GM19193 (cell line): ENCODE data around the gene OSBP2.

Experiments
- POLR2A ChIP-seq: IDR thresholded peaks from 4 replicates; pipeline ENCODE4 v1.6.1; 2011; ENCODE audit not compliant: insufficient read depth, insufficient read length; ENCODE audit errors: extremely low read depth

OSBP2 gene

DNA sequence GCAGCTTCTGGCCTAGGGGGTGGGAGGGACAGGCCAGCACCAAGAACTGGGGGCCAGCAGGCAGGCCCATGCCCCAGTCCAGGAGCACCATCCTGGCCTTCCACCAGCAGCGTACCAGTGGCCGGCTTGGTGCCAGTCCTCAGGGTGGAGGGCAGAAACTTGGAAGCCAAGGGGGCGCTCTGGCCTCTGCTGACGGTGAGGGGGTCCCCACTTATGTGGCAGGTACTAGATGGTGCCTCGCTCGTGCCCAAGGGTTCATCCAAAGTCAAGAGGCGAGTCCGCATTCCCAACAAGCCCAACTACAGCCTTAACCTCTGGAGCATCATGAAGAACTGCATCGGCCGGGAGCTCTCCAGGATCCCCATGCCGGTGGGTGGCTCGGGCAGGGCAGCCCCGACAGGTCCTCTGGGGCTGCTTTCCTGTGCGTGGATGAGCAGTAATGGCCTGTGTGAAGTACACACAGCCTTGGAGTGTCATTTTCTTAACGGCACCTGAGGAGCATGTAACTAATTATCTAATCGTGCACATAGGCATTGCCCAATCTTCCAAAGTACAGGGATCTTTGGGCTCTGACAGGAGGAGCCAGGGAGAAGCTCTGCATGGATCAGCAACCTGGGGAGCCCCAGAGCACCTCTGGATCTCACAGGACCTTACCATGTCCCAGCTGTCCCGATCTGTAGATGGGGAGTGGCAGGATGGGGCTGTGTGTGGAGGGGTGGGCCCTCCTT is 194.8 kb downstream of the OSBP2 start:
- no peak for TF ChIP-seq POLR2A

- no peak for TF ChIP-seq POLR2A
Observed at GRCh38 chr22:30889996-30890480, 195.4 kb downstream of the OSBP2 start.

DNA sequence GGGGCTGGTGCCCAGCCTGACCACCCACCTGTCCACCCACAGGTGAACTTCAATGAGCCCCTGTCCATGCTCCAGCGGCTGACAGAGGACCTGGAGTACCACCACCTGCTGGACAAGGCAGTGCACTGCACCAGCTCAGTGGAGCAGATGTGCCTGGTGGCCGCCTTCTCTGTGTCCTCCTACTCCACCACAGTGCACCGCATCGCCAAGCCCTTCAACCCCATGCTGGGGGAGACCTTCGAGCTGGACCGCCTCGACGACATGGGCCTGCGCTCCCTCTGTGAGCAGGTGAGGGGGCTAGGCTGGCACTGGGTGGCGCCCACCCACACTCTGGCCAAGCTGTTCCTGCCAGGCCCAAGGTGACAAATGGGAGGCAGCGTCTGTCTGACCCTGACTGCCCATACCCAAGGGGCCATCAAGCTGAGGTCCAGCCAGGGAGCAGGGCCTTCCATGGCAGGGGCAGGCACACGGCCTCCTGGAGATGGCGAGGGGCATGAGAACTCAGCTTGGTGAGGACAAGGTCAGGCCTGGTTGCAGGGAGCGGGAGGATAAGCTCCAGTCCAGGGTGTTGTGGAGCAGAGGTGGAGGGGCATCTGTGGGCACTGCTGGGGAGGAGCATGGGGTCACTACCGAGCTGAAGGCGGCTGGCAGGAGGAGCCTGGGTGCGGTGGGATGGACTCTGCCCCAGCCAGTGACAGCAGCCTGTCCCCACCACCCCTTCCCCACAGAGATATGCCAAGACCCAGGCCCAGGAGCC is 196.2 kb downstream of the OSBP2 start:
- no peak for TF ChIP-seq POLR2A

DNA sequence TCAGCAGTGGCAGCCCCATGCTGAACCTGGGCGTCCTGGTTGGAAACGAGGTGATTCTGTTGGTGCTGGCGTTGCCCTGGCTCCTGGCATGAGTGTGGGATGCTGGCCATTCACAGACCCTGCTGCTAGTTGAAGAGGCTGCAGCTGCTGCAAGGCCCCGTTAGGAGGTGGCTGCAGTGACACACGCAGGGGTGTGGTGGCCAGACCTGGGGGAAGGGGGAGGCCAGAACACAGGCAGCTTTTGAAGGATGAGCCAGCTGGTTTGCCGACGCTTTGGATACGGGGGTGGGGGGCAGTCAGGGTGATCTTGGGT is 196.7 kb downstream of the OSBP2 start:
- TF ChIP-seq POLR2A: no peak

DNA sequence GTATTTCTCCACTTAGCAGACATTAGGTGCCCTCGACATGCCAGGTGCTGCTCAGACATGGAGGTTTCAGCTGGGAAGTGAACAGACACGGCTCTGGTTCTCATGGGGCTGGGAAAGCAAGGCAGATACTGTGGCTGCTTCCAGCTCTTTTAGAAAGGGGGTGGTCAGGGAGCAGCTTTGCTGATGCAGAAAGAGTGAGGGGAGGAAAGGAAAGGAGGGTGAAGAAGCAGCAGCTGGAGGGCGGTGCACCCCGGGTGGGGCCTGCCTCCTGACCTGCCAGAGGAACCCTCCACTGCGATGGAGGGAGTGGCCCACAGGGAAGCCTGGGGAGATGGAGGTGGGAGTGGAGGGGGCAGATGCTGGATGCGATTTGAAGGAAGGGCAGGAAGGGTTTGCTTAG is 197.1 kb downstream of the OSBP2 start:
- TF ChIP-seq POLR2A: no peak

- TF ChIP-seq POLR2A: no peak
Observed at GRCh38 chr22:30892286-30892685, 197.6 kb downstream of the OSBP2 start.

GRCh38 chr22:30892731-30893221 is 198.1 kb downstream of the OSBP2 start:
- TF ChIP-seq POLR2A: no peak

DNA sequence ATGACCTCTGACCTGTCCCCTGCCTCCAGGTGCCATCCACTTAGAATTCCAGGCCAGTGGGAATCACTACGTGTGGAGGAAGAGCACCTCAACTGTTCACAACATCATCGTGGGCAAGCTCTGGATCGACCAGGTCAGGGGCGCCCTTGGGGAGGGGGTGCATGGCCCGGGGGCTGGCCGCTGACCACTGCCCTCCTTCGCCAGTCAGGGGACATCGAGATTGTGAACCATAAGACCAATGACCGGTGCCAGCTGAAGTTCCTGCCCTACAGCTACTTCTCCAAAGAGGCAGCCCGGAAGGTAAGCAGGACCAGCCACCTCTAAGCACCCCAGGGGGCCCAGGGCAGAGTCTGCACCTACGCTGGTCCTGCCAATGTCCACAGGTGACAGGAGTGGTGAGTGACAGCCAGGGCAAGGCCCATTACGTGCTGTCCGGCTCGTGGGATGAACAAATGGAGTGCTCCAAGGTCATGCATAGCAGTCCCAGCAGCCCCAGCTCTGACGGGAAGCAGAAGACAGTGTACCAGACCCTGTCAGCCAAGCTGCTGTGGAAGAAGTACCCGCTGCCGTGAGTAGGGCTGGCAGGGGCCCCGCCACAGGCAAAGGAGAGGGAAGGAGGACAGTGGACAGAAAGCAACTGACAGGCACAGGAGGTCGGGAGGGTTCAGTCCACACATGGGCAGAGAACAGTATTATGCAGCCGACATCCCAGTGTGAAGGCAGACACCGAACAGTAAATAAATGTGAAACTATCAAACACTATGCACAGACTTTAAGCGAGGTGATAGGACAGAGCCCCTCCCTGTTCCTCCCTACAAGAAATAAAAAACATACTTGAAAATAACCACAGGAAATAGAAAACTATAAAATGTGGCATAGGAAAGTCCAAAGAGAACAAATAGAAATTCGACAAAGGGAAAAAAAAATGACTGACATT is 199.0 kb downstream of the OSBP2 start:
- no peak for TF ChIP-seq POLR2A

- TF ChIP-seq POLR2A: no peak
Observed at GRCh38 chr22:30894371-30894740, 199.7 kb downstream of the OSBP2 start.

- TF ChIP-seq POLR2A: no peak
Observed at GRCh38 chr22:30902496-30903357, 208.1 kb downstream of the OSBP2 start.

- no peak for TF ChIP-seq POLR2A
Observed at GRCh38 chr22:30903876-30904460, 209.3 kb downstream of the OSBP2 start.

DNA sequence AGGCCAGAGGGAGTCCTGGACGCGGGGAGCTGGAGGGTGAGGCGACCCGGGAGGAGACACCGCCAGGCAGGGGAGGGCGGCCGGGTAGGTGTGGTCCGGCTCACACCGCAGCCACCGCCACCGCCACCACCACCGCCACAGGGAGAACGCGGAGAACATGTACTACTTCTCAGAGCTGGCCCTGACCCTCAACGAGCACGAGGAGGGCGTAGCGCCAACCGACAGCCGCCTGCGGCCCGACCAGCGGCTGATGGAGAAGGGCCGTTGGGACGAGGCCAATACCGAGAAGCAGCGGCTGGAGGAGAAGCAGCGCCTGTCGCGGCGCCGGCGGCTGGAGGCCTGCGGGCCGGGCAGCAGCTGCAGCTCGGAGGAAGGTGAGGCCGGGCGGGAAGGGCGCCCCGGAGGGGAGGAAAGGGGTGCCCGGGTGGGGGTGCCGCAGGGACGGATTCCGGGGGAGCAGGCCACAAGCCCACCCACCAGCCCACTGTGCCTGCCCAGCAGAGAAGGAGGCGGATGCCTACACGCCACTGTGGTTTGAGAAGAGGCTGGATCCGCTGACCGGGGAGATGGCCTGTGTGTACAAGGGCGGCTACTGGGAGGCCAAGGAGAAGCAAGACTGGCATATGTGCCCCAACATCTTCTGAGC is 211.1 kb downstream of the OSBP2 start:
- TF ChIP-seq POLR2A: no peak

GRCh38 chr22:30906411-30906810 is 211.7 kb downstream of the OSBP2 start:
- no peak for TF ChIP-seq POLR2A
